ENCODE measurements around the gene KRTAP4-11.

- TF ChIP-seq, protein P1, sequence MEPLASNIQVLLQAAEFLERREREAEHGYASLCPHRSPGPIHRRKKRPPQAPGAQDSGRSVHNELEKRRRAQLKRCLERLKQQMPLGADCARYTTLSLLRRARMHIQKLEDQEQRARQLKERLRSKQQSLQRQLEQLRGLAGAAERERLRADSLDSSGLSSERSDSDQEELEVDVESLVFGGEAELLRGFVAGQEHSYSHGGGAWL (CRISPR knock-in tag; IDR thresholded peaks at IDR 0.05) = no peak
- TF ChIP-seq RAD21 (CRISPR knock-in tag; IDR thresholded peaks at IDR 0.05) (no peak), MATR3 (CRISPR knock-in tag; IDR thresholded peaks at IDR 0.05) (no peak), SMC3 (IDR thresholded peaks at IDR 0.05; ENCODE audit: low read length) (no peak), ZNF7 (CRISPR knock-in tag; IDR thresholded peaks at IDR 0.05) (no peak), ZNF761 (CRISPR knock-in tag; conservative IDR thresholded peaks at IDR 0.05) (no peak), BRCA1 (CRISPR knock-in tag; IDR thresholded peaks at IDR 0.05) (no peak), ZNF747 (CRISPR knock-in tag; IDR thresholded peaks at IDR 0.05; ENCODE audit: borderline replicate concordance) (no peak)
These were observed 27.1 kb upstream of the KRTAP4-11 start for GRCh38 chr17:41145261-41145660.
